Endothelial cell (in vitro differentiated cells): Measurements from ENCODE around the gene DDX24. TPM values are rescaled to one million over a fixed set of nuclear protein-coding genes. Genes with fewer than 3 reads are reported as not detected.
A peak's percentile ranks its signal among the peaks of the same experiment; 100 is the strongest.

Experiments
- DNase-seq: peaks from one replicate; pipeline ENCODE4 v3.0.0; 2021; ENCODE audit warnings: low spot score
- H3K27ac Mint-ChIP-seq: one replicate; pipeline ENCODE4 v1.8.0; 2021; ENCODE audit warnings: mixed read lengths, inconsistent platforms; ENCODE audit not compliant: unreplicated experiment
- H3K27me3 Mint-ChIP-seq: one replicate; pipeline ENCODE4 v1.8.0; 2021; ENCODE audit warnings: mild to moderate bottlenecking, moderate library complexity, mixed read lengths, inconsistent platforms; ENCODE audit not compliant: unreplicated experiment
- H3K36me3 Mint-ChIP-seq: one replicate; pipeline ENCODE4 v1.8.0; 2021; ENCODE audit warnings: mild to moderate bottlenecking, low read depth, mixed read lengths, inconsistent platforms; ENCODE audit not compliant: unreplicated experiment
- H3K4me1 Mint-ChIP-seq: one replicate; pipeline ENCODE4 v1.8.0; 2021; ENCODE audit warnings: mild to moderate bottlenecking, mixed read lengths, inconsistent platforms; ENCODE audit not compliant: unreplicated experiment
- H3K4me3 Mint-ChIP-seq: one replicate; pipeline ENCODE4 v1.8.0; 2021; ENCODE audit warnings: mild to moderate bottlenecking, mixed read lengths, inconsistent platforms; ENCODE audit not compliant: unreplicated experiment
- H3K9me3 Mint-ChIP-seq: one replicate; pipeline ENCODE4 v1.8.0; 2021; ENCODE audit warnings: mixed read lengths, inconsistent platforms; ENCODE audit not compliant: unreplicated experiment
- CTCF ChIP-seq: fragments of 200-600 bp; sonication (generic); IDR thresholded peaks from one replicate; pipeline ENCODE4 v1.5.0; 2021; ENCODE audit warnings: antibody characterized with exemption; ENCODE audit not compliant: unreplicated experiment
- total RNA-seq: library from RNA; stranded (reverse); fragmentation: NEBNext Ultra II Directional; extraction: Animal tissue kit (Norgen Biotek cat#: 25700); gene quantifications from one replicate; pipeline ENCODE4 v1.2.1, GENCODE V29; 2021; ENCODE audit not compliant: unreplicated experiment

Gene DDX24
- total RNA-seq, 1 donor from 2014 or later, result 89.6 TPM

DNA sequence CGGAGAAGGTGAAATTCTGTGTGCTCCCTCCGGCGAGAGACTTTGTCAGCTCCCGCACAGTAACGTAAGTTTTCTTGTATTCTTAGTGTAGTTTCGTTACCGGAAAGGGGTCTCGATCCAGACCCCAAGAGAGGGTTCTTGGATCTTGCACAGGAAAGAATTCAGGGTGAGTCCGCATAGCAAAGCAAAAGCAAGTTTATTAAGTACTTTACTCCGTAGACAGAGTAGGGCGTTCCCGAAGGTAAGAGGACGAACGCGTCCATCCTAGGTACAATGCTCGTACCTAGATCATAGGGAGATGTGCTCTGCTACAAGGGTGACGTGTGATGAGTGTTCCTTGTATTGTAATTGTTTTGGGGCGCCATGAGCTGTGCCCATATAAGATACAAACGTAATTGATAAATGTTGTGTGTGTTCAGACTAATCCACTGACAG, 401 bp upstream of the DDX24 start:
- TF ChIP-seq CTCF, result no peak
- H3K27ac Mint-ChIP-seq, result peak overlapping the region; percentile 58
- H3K27me3 Mint-ChIP-seq, result peaks cover 5% of the 10 kb centered on the region
- H3K4me3 Mint-ChIP-seq, result peak overlapping the region; percentile 97
- H3K4me1 Mint-ChIP-seq, result peaks cover 33% of the 10 kb centered on the region
- no peak for DNase-seq
- peaks cover 11% of the 10 kb centered on the region for H3K36me3 Mint-ChIP-seq
- H3K9me3 Mint-ChIP-seq, result no peaks in the 10 kb centered on the region

- TF ChIP-seq CTCF, result no peak
- peaks cover 33% of the 10 kb centered on the region for H3K4me1 Mint-ChIP-seq
- peaks cover 5% of the 10 kb centered on the region for H3K27me3 Mint-ChIP-seq
- H3K9me3 Mint-ChIP-seq, result no peaks in the 10 kb centered on the region
- H3K36me3 Mint-ChIP-seq, result peaks cover 17% of the 10 kb centered on the region
- peak overlapping the region; percentile 100 for H3K4me3 Mint-ChIP-seq
- DNase-seq, result no peak
- peak overlapping the region; percentile 82 for H3K27ac Mint-ChIP-seq
Observed at GRCh38 chr14:94079891-94080620, 946 bp downstream of the DDX24 start.

DNA sequence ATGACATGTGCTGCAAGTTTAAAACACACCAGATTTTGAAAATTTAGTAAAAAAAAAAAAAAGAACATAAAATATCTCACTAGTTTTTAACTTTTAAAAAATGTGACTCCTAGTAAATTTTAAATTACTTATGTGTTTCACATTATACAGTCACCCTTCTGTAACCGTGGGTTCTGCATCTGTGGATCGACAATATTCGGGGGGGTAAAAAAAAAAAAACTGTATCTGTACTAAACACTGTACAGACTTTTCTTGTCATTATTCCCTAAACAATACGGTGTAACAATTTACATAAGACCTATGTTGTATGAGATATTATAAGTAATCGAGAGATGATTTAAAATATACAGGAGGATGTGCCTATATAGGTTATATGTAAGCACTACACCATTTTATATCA, 3.2 kb downstream of the DDX24 start:
- no peak for TF ChIP-seq CTCF
- H3K4me3 Mint-ChIP-seq, result no peak overlapping the region
- H3K9me3 Mint-ChIP-seq, result no peaks in the 10 kb centered on the region
- peaks cover 5% of the 10 kb centered on the region for H3K27me3 Mint-ChIP-seq
- H3K36me3 Mint-ChIP-seq, result peaks cover 24% of the 10 kb centered on the region
- peaks cover 30% of the 10 kb centered on the region for H3K4me1 Mint-ChIP-seq
- no peak for DNase-seq
- no peak overlapping the region for H3K27ac Mint-ChIP-seq

- Mint-ChIP-seq H3K27ac (no peak overlapping the region), H3K27me3 (peaks cover 5% of the 10 kb centered on the region), H3K9me3 (peaks cover 2% of the 10 kb centered on the region), H3K36me3 (peaks cover 26% of the 10 kb centered on the region), H3K4me1 (peaks cover 30% of the 10 kb centered on the region), H3K4me3 (peak overlapping the region; percentile 11)
- no peak for TF ChIP-seq CTCF
- no peak for DNase-seq
Observed at GRCh38 chr14:94077111-94077821, 3.7 kb downstream of the DDX24 start.

DNA sequence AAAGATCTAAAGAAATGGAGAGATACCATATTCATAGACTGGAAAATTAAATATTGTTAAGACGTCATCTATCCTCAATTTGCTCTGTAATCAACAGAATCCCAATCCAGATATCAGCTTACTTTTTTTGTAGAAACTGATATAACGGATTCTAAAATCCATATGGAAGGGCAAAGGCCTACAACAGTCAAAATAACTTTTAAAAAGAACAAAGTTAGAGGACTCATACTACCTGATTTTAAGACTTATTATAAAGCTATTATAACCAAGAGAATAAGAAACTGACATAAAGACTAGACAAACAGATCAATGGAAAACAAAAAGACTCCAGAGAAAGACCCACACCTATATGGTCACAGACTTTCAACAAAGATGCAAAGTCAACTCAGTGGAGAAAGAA, 6.0 kb downstream of the DDX24 start:
- no peak for DNase-seq
- TF ChIP-seq CTCF, result no peak
- Mint-ChIP-seq H3K4me3 (no peak overlapping the region), H3K4me1 (peaks cover 19% of the 10 kb centered on the region), H3K27ac (no peak overlapping the region), H3K9me3 (peaks cover 9% of the 10 kb centered on the region), H3K27me3 (peaks cover 5% of the 10 kb centered on the region), H3K36me3 (peaks cover 35% of the 10 kb centered on the region)
